Duodenal mucosa (tissue), 2 donors: ENCODE measurements around the gene AMER3.

Experiments
- H3K27ac ChIP-seq: one replicate; pipeline ENCODE4 v1.7.0; 2013; ENCODE audit warnings: low read depth, low read length
- H3K27me3 ChIP-seq, 2 donors: one replicate each; pipeline ENCODE4 v1.7.0; 2013; ENCODE audit warnings: low read length in 2 of 2, control low read depth in 1 of 2; ENCODE audit not compliant: insufficient read depth in 2 of 2, control insufficient read depth in 1 of 2
- H3K36me3 ChIP-seq, 2 donors: one replicate each; pipeline ENCODE4 v1.7.0; 2013; ENCODE audit warnings: low read length in 2 of 2, control low read depth in 1 of 2; ENCODE audit not compliant: insufficient read depth in 2 of 2, control insufficient read depth in 1 of 2
- H3K4me1 ChIP-seq, 2 donors: one replicate each; pipeline ENCODE4 v1.7.0; 2013; ENCODE audit warnings: low read length in 2 of 2, control low read depth in 1 of 2; ENCODE audit not compliant: insufficient read depth in 2 of 2, control insufficient read depth in 1 of 2
- H3K4me3 ChIP-seq, 2 donors: one replicate each; pipeline ENCODE4 v1.7.0; 2013; ENCODE audit warnings: low read length in 2 of 2, low read depth in 1 of 2
- H3K9ac ChIP-seq, 2 donors: one replicate each; pipeline ENCODE4 v1.7.0; 2013; ENCODE audit warnings: low read length in 2 of 2, low read depth in 1 of 2
- H3K9me3 ChIP-seq, 2 donors: one replicate each; pipeline ENCODE4 v1.7.0; 2013; ENCODE audit warnings: low read length in 2 of 2, control low read depth in 1 of 2; ENCODE audit not compliant: control insufficient read depth in 1 of 2

The AMER3 gene

DNA sequence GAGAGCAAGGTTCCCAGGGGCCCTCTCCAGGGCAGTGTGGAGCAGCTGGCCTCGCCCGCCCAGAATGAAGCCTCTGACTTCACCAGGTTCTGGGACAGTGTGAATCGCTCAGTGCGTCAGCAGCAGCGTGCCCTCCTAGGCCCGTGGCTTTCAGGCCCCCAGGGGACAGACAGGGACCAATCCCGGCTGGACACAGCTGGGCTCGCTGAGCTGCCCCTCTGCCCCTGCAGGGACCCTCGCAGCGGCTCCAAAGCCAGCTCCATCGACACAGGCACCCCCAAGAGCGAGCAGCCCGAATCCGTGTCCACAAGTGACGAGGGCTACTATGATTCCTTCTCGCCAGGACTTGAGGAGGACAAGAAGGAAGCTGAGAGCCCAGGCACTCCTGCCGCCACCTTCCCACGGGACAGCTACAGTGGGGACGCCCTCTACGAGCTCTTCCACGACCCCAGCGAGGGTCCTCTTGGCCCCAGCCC, 7.6 kb downstream of the AMER3 start:
- H3K27ac ChIP-seq = no peak overlapping the region
- no peaks in the 10 kb centered on the region for H3K9me3 ChIP-seq
- H3K27me3 ChIP-seq = no peaks in the 10 kb centered on the region
- H3K4me1 ChIP-seq = no peaks in the 10 kb centered on the region
- H3K9ac ChIP-seq = no peak overlapping the region
- no peaks in the 10 kb centered on the region for H3K36me3 ChIP-seq
- H3K4me3 ChIP-seq = no peak overlapping the region

DNA sequence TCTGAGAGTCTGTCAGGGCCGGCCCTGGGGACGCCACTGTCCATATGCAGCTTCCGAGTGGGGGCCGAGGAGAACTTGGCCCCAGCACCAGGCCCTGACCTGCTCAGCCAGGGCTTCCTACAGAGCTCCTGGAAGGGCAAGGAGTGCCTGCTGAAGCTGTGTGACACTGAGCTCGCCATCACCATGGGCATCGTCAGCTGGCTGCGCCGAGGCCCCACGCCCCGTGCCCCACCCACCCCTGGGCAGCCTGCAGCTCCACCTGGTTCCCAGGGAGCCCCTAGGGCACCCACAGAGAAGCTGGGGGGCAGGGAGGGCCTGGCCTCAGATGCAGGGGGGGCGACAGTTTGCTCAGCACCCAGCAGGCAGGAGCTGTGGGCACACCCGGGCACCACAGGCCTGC, 8.1 kb downstream of the AMER3 start:
- Histone ChIP-seq H3K36me3 (no peaks in the 10 kb centered on the region), H3K4me3 (no peak overlapping the region), H3K4me1 (no peaks in the 10 kb centered on the region), H3K9me3 (no peaks in the 10 kb centered on the region), H3K27me3 (no peaks in the 10 kb centered on the region), H3K9ac (no peak overlapping the region), H3K27ac (no peak overlapping the region)

DNA sequence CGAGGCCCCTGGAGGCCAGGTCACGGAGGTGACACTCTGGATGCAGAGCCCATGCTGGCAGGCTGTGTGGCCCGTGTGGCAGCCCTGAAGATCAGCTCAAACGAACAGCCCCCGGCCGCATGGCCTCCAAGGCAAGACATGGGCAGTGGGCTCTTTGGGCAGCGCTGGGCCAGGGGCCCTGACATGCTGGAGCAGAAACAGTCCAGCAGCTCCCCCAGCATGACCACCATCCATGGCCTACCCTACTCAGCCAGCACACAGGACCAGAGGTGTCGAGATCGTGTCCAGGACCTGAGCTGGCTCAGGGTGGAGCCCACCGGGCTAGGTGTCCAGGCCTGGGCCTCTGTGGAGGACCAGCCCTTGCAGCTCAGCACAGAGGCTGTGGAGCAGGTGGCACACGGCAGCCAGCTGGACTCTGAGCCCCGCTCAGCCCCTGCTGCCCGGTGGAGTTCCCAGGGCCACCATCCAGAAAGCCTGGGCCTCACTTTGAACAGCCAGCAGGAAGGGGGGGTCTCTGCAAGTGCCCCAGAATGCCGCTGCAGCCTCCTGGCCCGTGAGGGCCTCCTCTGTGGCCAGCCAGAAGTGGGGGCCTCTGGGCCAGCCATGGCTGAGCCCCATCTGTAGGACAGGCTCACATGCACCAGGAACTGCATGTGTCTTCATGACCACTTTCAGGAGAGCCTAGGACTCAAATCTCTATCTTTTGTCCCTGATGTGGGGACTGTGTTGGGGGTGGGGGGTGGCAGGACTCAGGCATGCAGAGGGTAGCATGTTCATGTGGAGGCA, 8.9 kb downstream of the AMER3 start:
- Histone ChIP-seq H3K27me3 (no peaks in the 10 kb centered on the region), H3K27ac (no peak overlapping the region)

DNA sequence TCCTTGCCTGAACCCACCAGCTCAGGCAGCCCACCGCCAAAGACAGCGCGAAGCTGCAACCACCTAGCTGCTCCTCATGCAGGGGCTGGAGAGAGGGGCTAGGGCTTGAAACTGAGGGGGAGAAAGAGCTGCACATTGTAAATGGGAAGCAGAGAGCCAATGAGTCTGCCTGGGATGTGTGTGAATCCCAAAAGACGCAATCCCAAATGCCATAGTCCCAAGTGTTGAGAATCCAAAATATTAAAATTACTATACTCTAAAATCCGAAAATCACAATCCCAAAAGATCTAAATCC, 9.4 kb downstream of the AMER3 start:
- no peaks in the 10 kb centered on the region for H3K36me3 ChIP-seq
- H3K9me3 ChIP-seq = no peaks in the 10 kb centered on the region
- no peak overlapping the region for H3K4me3 ChIP-seq
- no peaks in the 10 kb centered on the region for H3K4me1 ChIP-seq
- no peak overlapping the region for H3K27ac ChIP-seq
- no peak overlapping the region for H3K9ac ChIP-seq
- H3K27me3 ChIP-seq = no peaks in the 10 kb centered on the region

More for the DNA sequence above, 8.9 kb downstream of the AMER3 start:
- Histone ChIP-seq H3K4me3 (no peak overlapping the region), H3K36me3 (no peaks in the 10 kb centered on the region), H3K9me3 (no peaks in the 10 kb centered on the region), H3K9ac (no peak overlapping the region), H3K4me1 (no peaks in the 10 kb centered on the region)

DNA sequence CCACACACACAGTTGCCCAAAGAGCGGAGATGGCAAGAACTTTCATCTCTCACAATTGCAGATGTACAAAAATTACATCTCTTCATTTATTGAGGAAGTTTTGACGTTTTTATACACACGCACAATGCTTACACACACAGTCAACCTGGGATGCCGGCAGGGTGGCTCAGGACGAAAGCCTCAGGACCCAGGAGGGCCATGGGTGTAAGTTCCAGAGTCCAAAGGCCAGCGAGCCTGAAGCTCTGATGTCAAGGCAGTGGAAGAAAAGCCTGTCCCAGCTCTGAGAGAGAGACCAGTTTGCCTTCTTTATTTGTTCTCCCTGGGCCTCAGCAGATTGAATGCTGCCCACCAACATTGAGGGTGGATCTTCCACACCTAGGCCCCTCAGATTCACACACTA, 10.1 kb downstream of the AMER3 start:
- Histone ChIP-seq H3K4me3 (no peak overlapping the region), H3K27ac (no peak overlapping the region), H3K36me3 (no peaks in the 10 kb centered on the region), H3K4me1 (no peaks in the 10 kb centered on the region), H3K27me3 (no peaks in the 10 kb centered on the region), H3K9ac (no peak overlapping the region), H3K9me3 (no peaks in the 10 kb centered on the region)

DNA sequence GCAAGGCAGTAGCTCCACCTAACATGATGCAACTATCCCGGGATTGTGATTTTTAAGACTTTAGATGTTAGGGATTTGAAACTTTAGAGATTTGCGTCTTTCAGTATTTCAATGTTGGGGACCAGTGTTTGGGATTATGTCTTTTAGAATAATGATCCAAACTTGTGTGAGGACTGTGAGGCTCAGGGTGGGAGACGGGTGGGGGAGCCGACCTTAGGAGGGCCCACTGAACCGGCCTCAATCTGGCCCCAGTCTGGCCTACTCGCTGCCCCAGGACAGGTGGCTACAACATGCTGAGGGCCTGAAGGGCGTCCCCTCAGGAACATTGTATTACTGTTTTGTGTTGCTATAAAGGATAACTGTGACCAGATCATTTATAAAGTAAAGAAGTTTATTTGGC, 10.7 kb downstream of the AMER3 start:
- Histone ChIP-seq H3K36me3 (no peaks in the 10 kb centered on the region), H3K9ac (no peak overlapping the region)

DNA sequence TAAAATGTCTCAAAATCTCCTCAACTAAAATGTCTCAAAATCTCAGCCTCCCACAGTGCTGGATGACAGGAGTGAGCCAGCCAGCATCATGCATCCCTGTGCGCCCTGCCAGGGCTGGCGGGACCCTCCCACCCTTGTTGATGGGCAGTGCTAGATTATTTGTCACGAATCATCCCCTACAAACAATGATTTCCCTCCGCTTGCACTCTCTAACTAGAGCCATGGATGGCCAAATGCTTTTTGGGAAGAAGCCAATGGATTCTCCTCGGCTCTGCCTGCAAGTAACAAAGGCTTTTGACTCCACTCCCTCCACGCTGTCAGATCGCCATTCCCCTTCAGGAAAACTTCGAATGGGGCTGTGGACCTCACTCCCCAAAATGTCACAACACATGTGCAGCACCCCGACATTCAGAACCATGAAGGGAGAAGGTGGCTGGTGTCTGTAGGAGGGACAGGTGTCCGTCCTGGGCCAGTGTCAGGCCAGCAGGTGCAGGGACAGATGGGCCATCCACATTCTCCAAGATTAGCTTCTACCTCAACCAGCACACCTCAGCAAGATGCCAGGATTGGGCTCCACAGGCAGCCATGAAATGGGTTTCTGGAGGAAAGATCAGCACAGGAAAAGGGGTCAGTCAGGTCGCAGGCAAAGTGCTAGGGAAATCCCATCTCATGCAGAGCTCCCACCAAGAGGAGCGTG, 11.5 kb downstream of the AMER3 start:
- Histone ChIP-seq H3K36me3 (no peaks in the 10 kb centered on the region), H3K27me3 (no peaks in the 10 kb centered on the region), H3K9me3 (no peaks in the 10 kb centered on the region), H3K4me1 (no peaks in the 10 kb centered on the region), H3K27ac (no peak overlapping the region), H3K4me3 (no peak overlapping the region), H3K9ac (no peak overlapping the region)

More for the DNA sequence above, 10.7 kb downstream of the AMER3 start:
- H3K9me3 ChIP-seq = no peaks in the 10 kb centered on the region
- no peaks in the 10 kb centered on the region for H3K27me3 ChIP-seq
- H3K4me3 ChIP-seq = no peak overlapping the region
- no peaks in the 10 kb centered on the region for H3K4me1 ChIP-seq
- no peak overlapping the region for H3K27ac ChIP-seq

DNA sequence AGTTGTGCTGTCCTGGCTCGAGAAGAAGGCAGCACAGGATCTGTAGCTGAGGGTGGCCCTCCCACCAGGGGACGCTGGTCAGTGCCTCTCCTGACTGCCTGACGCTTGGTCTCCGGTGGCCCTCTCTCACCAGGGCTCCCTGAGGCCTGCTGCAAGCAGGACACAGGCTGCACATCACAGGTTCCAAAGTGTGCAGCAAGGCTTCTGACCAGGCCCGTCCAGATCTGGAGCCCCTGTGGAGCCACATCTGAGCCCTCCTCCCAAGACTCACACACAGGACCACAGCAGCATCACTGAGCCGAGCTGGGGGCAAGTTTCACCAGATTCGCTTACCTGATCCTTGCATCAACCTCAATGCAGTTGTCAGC, 12.1 kb downstream of the AMER3 start:
- no peaks in the 10 kb centered on the region for H3K27me3 ChIP-seq
- no peaks in the 10 kb centered on the region for H3K9me3 ChIP-seq
- H3K27ac ChIP-seq = no peak overlapping the region
- no peak overlapping the region for H3K9ac ChIP-seq
- no peaks in the 10 kb centered on the region for H3K4me1 ChIP-seq
- no peaks in the 10 kb centered on the region for H3K36me3 ChIP-seq
- no peak overlapping the region for H3K4me3 ChIP-seq

DNA sequence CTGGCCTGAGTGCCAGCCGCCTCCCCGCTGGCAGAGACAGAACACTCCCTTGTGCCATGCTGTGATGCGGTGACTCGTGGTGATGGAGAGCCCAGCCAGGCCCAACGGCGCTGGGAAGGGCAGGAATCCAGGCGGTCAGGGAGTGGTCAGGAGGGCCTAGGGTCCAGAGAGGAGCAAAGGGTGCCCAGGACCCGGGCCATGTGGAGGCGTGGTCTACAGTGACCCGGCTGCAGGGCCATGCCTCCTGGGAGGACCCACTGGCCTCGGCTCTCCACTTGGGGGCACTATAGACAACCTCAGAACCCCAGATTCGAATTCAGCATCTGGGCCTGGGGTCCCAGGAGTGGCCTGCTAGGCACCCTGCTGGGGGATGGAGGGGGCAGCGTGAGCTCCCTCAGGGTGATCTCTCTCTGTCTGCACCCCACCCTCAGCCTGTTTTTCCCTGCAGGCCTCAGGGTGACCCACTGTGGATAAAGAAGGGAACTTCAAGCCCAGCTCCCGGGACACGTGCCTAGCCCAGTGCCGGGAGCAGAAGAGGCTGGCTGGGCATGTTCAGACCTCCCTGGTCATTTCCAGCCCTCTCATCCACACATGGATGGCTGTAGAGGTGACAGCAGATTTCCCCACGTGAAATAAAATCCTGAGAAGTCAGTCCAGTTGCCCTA, 13.0 kb downstream of the AMER3 start:
- no peaks in the 10 kb centered on the region for H3K4me1 ChIP-seq
- H3K9ac ChIP-seq = no peak overlapping the region
- H3K27ac ChIP-seq = no peak overlapping the region
- H3K4me3 ChIP-seq = no peak overlapping the region
- H3K27me3 ChIP-seq = no peaks in the 10 kb centered on the region
- H3K9me3 ChIP-seq = no peaks in the 10 kb centered on the region
- no peaks in the 10 kb centered on the region for H3K36me3 ChIP-seq

DNA sequence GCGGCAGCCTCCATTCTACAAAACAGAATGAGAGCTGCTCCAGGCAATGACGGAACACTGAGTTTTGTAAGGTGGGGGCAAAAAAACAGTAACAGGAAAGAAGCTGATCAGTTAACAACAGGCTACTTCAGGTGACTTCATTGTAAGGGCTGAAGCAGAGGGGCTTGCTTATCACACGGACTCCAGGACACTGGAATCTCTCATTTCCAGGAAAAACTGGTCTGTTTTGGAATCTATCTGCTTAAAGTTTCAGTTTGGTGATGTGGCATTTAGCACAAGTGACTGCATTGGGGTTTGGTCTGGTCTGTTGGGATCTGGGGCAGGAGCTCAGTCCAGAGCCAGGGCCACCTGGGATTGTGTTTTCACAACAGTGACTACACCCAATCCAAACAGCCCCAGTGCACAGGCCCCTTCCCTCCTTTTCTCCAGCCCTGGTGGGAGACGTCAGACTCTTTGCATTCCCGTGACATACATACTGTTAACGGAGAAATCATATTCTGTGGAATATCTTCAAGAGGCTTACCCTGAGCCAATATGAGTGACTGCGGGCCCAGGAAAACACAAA, 14.1 kb downstream of the AMER3 start:
- H3K27me3 ChIP-seq = no peaks in the 10 kb centered on the region
- H3K27ac ChIP-seq = no peak overlapping the region
- no peak overlapping the region for H3K4me3 ChIP-seq
- H3K9ac ChIP-seq = no peak overlapping the region
- H3K9me3 ChIP-seq = no peaks in the 10 kb centered on the region
- no peaks in the 10 kb centered on the region for H3K4me1 ChIP-seq
- H3K36me3 ChIP-seq = no peaks in the 10 kb centered on the region
